Hypothalamus (tissue), 51 donors: ENCODE measurements around the gene NEFH.
A peak's percentile ranks its signal among the peaks of the same experiment; 100 is the strongest.
"Not testable (repeated sequence)": the region's sequence is repeated elsewhere in the genome, so short reads cannot be mapped to it uniquely, and the experiment has no call there.

Source experiments
- DNase-seq, 51 donors: peaks; one replicate each; lab custom pipeline; 2025; lab: John Stamatoyannopoulos, UW

NEFH gene

GRCh38 chr22:29489127-29489780 is 9.2 kb downstream of the NEFH start:
- not testable (repeated sequence) for DNase-seq

- no peak for DNase-seq
Measured at GRCh38 chr22:29491012-29491411, 11.0 kb downstream of the NEFH start.

- DNase-seq: no peak
Measured at GRCh38 chr22:29493636-29494035, 13.6 kb downstream of the NEFH start.

DNA sequence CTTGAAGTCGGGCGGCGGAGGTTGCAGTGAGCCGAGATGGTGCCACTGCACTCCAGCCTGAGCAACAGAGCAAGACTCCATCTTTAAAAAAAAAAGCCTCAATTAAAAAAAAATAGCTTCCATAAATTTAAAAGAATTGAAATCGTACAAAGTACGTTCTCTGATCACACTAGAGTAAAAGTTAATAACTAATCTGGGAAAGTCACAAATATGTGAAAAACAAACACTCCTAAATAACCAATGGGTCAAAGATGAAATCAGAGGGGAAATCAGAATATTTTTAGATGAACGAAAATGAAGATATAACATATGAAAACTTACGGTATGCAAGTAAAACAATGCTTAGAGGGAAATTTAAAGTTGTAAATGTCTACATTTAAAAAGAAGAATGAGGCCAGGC is 19.8 kb downstream of the NEFH start:
- no peak for DNase-seq

DNA sequence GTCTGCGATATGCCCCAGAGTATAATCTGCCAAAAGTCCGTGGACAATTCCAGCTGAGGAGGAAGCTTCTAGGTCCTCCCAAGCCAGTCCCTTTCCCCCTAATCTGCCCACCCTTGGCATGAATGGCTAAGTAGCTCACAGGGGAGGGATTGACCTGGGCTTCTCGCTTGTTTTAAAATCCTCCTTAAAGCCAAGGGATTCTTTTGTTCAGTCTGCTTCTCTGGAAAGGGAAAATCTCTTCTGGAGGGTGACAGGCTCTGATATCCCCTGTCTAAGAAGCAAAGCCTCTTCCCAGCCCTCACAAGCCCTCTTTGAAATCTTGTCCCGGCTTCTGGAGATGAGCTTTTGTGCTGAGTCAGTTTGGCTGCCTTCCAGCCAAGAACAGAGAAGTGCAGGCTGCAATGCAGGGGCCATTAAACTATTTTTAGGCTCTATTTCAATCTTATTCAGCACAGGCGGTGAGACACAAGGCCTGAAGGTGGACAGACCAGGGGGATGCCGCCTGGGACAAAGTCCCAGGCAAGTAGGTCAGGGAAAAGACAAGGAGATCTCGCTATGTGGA is 23.9 kb downstream of the NEFH start:
- DNase-seq: peak in 31 of 51 donors; percentile 2 to 61 (median 31)

DNA sequence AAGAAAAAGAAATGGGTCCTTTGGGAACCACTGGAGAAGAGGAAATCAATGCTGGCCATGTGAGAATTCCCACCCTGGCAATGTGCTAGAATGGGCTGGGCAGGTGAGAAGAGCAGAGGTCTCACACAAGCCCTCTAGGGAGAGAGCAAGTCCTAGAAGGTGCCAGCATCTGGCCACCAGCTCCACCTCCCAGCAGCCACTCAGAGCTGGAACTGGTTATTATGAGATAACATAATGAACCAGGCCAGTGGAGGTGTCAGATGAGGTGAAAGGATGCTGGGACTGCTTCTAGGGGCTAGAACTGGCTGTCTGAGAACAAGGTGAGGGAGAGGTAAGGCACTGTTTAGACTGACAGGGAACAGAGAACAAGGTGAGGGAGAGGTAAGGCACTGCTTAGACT is 29.3 kb downstream of the NEFH start:
- no peak for DNase-seq

GRCh38 chr22:29509815-29510214 is 29.8 kb downstream of the NEFH start:
- no peak for DNase-seq

DNA sequence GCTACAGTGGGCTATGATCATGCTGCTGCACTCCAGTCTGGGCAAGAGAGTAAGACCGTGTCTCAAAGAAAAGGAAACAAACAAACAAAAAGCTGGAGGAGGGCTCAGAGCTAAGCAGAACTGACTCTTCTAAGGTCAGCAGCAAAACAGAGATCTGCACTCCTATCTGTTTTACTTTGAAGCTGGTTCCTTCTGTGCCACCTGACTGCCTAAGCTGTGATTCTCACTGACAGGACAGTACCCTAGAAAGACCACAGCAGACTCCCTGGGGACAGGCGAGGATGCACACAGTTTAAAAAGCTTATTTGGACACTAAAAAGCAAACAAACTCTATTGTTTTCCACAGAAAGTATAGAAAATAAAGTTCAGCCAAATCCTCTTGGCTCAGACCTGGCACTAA is 30.5 kb downstream of the NEFH start:
- no peak for DNase-seq

DNA sequence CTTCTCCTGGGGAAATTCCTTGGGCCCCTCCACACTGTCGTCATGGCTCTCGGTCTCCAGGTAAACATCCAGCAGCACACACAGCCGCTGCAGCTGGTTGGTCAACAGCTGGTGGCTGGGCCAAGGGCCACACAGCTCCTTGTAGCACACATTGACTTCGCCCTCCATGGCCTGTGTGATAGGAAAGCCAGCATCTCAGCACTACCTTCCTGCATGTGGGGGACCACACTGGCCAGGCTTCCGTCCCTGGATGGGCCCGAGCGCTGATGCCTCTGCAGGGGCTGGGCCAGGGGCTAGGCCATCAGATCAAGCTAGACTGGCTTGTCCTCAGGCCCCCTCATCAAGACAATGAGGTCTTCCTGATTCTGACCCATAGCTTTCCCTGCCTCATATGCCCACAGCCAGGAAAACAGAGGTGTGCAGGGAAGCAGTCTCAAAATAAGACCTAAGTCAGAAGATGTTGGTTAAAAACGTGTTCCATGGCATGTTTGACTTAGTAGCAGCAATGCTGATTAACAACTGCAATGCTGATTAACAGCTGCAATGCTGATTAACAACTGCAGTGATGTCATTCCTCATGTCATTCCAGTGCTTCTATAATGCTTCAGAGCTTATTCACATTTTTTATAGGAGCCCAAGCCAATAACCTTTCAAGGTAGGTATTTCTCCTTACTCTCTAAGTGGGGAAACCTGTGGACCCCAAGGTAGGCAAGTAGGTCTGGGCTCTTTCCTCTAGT is 31.3 kb downstream of the NEFH start:
- DNase-seq: no peak

DNA sequence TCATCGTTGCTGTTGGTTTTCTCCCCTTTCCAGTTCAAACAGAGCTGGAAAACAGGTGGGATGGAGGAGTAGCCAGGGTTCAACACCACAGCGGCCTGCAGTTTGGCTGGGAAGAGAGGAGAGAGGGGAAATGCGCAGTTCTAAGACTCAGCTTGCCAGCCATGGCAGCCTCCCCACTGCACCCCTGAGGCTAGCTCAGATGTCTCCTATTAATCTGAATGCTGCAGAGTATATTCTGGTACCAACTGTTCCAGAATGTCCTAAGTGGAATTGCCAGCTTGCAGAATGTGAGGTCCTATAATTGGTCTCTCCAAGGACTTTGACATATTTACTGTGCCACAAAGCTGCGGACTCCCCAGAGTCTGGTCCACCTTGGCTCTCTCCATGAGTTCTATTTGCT is 32.0 kb downstream of the NEFH start:
- no peak for DNase-seq

- DNase-seq: no peak
Measured at GRCh38 chr22:29517215-29517908, 37.3 kb downstream of the NEFH start.

- no peak for DNase-seq
Measured at GRCh38 chr22:29518427-29518826, 38.4 kb downstream of the NEFH start.

DNA sequence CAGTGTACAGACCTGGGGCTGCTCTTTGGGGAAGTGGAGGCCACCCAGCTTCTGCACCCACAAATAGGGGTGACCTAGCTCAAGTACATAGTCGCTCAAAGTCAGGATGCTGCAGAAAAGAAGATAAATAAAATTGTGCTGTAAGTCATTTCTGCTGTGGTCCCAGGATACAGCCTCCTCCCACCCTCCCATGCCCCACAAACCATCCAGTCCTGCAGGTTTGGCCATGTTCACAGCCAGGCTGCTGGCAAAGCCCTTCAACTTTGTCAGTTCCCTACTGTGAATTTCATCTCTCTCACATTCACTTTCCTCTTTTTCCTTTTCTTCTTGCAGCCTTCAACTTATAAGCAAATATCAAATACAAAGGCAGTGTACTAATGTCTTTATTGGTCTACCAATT is 40.0 kb downstream of the NEFH start:
- DNase-seq: no peak

DNA sequence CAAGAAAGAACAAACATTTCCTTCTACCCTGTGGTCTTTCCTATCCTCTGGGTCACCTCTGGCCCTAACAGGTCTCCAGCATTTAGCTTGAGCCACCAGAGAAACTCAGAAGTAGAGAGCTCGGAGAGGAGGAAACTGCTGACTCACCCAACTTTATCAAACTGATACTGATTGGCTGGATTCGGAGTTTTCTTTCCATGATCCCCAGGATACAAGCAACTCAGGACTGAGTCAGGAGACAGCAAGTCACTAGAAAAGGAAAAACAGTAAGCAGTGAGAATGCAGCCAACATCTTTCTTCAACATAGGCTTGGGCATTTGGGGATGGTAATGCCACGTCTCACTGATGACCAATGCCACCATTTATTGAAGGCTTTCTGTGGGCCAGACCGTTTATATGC is 40.8 kb downstream of the NEFH start:
- no peak for DNase-seq

GRCh38 chr22:29521526-29521925 is 41.5 kb downstream of the NEFH start:
- peak in 1 of 51 donors; percentile 4 for DNase-seq

- no peak for DNase-seq
Measured at GRCh38 chr22:29523761-29524160, 43.7 kb downstream of the NEFH start.

DNA sequence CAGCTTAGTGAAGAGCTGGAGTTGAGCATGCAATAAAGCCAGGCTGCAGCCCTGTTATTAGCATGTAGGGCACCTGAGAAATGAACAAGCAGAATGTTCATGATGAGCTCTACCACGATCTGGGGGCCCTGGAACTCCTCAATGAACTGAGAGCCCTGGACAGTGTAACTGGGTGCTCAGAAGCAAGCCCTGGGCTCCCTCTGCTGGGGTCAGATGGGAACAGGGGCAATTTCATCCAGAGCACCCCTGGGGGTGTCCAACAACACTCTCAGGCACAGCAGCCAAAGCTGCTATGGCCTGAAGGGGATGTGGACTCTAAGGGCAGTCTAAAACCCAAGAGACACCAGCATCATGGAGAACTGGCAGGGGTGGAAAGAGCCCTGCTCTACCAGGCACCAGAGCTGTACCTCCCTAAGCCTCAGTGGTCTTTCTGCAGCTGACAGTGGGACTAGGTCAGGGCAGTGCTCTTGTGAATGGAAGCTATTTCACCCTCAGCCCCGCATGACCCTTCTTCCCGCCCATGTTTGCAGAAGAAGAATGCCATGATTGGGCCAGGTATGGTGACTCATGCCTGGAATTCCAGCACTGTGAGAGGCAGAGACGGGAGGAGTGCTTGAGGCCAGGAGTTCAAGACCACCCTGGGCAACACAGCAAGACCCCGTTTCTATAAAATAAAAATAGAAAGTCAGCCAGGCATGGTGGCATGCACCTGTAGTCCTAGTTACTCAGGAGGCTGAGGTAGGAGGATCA is 44.6 kb downstream of the NEFH start:
- DNase-seq: peak in 4 of 51 donors; percentile 4 to 19 (median 10)

DNA sequence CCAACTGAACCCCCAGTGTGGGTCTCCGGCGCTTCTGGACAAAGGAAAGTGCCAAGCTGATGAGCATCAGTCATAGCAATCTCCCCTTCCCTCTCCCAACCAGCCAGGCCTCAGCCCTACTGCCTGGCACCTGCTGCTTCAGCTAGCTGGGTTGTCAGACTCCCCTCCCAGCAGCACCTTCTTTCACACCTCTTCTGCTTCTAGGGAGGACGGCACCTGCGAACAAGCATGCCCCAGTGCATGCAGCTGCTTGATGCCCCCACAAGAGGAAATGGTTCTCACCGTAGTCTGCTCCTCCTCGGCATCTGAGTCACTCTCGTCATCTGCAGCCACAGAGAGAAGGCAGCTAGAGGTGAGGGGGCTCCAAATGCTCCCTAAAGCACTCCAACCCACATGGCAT is 48.1 kb downstream of the NEFH start:
- peak in 2 of 51 donors; percentile 4 to 13 for DNase-seq

DNA sequence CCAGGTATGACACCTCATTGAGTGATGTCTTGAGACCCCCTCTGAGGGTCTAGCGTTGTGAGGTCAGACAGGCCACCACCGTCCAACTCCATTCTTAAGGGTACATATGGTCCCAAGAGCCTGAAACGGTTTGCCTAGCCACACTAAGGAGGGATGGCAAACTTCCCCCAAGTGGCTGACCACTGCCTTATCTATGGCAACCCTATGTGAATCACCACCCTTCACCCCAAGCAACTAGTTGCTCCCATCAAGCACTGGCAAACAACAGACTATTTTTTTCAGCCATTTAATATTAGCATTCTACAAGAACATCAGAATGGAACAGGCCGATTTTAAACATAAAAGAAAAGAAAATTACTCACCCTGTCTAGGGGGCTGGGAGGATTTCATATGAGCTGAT is 50.7 kb downstream of the NEFH start:
- no peak for DNase-seq

DNA sequence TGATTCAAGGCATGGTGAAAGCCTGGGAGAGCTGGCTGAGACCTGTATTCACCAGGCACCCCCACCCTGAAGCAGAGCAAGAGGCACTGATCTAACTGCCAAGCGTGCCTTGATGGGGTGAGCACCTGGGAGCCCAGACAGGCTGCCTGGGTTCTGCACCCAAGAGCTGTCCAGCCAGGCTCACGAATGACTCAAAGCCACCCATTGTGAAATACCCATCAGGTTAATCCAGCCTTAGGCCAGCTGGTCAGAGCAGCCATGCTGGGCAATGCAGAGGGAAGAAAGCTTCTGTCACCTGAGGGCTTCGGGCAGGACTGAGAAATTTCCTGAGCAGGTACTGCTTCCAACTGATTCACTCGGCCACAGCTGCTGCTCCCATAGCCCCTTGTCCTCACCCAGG is 51.4 kb downstream of the NEFH start:
- no peak for DNase-seq

DNA sequence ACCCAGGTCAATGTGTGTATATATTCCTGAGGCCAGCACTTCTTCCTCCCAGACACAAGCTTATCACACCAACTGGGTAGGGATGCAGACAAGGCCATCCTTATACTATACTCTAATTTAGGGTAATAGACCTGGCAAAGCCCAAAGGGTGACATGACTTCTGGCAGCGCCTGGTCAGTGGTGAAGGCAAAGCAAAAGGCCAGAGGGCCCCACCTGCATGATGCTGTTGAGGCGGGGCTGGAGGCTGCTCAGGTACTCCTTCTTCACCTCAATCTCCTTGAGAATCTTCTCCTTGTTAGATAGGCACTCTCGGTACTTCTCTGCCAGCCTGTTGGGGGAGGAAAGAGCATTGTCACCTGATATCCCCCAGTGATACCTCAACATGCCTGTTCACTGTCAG is 56.4 kb downstream of the NEFH start:
- no peak for DNase-seq
